Thymus (tissue), 11 donors: ENCODE data around the gene LEMD1. TPM values are rescaled to one million over a fixed set of nuclear protein-coding genes. Genes with fewer than 3 reads are reported as not detected.

ENCODE experiments used
- DNase-seq, 9 donors: peaks; one replicate each; pipeline ENCODE4 v3.0.0-alpha.2; 2013; ENCODE audit warnings: low spot score in 9 of 9, low read depth in 6 of 9, missing footprints in 1 of 9
- H3K27ac ChIP-seq, 2 donors: one replicate each; pipeline ENCODE4 v1.5.1; 2013; ENCODE audit warnings: control low read depth in 1 of 2, low read depth in 1 of 2, low read length in 1 of 2, mild to moderate bottlenecking in 1 of 2, moderate library complexity in 1 of 2
- H3K27me3 ChIP-seq, 2 donors: one replicate each; pipeline ENCODE4 v1.5.1; 2013; ENCODE audit warnings: low read length in 1 of 2; ENCODE audit not compliant: control insufficient read depth in 2 of 2, insufficient read depth in 1 of 2
- H3K36me3 ChIP-seq, 2 donors: one replicate each; pipeline ENCODE4 v1.5.1; 2013; ENCODE audit warnings: low read length in 1 of 2, mild to moderate bottlenecking in 1 of 2, moderate library complexity in 1 of 2; ENCODE audit not compliant: control insufficient read depth in 2 of 2, insufficient read depth in 2 of 2
- H3K4me1 ChIP-seq, 2 donors: one replicate each; pipeline ENCODE4 v1.5.1; 2013; ENCODE audit warnings: low read length in 2 of 2; ENCODE audit not compliant: control insufficient read depth in 2 of 2, insufficient read depth in 2 of 2
- H3K4me3 ChIP-seq, 2 donors: one replicate each; pipeline ENCODE4 v1.5.1; 2013; ENCODE audit warnings: low read length in 2 of 2, control low read depth in 1 of 2, mild to moderate bottlenecking in 1 of 2
- H3K9me3 ChIP-seq, 2 donors: one replicate each; pipeline ENCODE4 v1.5.1; 2013; ENCODE audit warnings: low read length in 1 of 2, mild to moderate bottlenecking in 1 of 2; ENCODE audit not compliant: control insufficient read depth in 2 of 2, insufficient read depth in 1 of 2
- WGBS: extraction: QIAGEN DNeasy Blood & Tissue Kit; methylation state at CpG from one replicate; pipeline ENCODE4 v1.1.7; 2013; 5-methylcytosine and 5-hydroxymethylcytosine counted together
- polyA plus RNA-seq: library from polyadenylated mRNA; stranded (reverse); fragments of 200-250 nt; gene quantifications from one replicate; pipeline ENCODE4 v1.2.3, GENCODE V29; 2013
- total RNA-seq: library from RNA; stranded (reverse); fragments of 120-200 nt; gene quantifications from one replicate; pipeline ENCODE4 v1.2.4, GENCODE V29; 2013
- donor health status: healthy.

LEMD1 gene
- total and polyA plus RNA-seq, 2 donors = 0.24 to 0.66 TPM

DNA sequence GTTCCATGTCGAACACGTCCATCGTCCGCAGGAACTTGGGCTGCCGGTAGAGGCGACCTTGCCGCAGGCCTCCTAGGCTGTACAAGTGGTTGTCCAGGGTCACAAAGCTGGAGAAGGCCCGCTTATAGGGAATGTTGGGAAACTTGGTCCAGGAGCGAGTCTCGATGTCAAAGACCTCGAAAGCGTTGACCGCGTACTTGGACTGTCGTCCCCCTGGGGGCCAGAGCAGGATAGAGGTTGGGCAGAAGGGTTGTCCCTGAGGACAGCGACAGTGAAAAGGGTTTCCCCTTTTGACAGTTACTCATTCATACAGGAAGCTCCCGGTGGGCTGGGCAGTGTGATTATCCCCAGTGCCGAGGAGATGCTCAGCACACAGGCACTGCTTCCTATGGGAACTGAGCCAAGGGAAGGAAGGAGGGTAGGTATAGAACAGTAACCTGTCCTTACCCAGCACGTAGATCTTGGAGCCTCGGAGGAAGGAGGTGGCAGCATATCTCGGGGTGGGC is 82.6 kb downstream of the LEMD1 start:
- Histone ChIP-seq H3K4me1 (peaks cover 0 to 3% of the 10 kb centered on the region in 2 donors), H3K27me3 (peaks cover 22 to 80% of the 10 kb centered on the region in 2 donors), H3K4me3 (no peak overlapping the region), H3K36me3 (no peaks in the 10 kb centered on the region), H3K9me3 (peaks cover 0 to 3% of the 10 kb centered on the region in 2 donors), H3K27ac (no peak overlapping the region)
- DNase-seq = no peak
- WGBS = 95% methylated on average over 21 of the region's 21 CpGs

DNA sequence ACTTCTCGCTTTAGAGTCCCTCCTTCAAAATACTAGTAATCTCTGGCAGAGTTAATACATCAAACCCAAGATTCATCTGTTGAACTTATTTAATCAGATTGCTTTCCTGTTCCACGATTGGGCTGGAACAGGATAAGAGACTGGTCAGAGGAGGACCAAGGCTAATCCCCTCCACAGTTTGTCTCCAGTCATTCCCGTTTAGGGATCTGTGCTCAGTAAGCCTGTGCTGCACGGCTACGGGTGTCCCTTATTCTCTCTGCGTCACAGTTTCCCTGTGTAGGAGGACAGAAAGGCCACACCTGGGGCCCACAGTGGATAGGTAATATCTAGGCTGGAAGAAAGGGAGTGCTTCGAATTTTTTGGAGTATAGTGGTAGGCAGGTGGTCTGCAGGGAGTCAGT is 83.8 kb downstream of the LEMD1 start:
- no peak overlapping the region for H3K27ac ChIP-seq
- DNase-seq = no peak
- H3K9me3 ChIP-seq = no peaks in the 10 kb centered on the region
- H3K27me3 ChIP-seq = peaks cover 12 to 68% of the 10 kb centered on the region in 2 donors
- no peaks in the 10 kb centered on the region for H3K4me1 ChIP-seq
- 92% methylated on average over 7 of the region's 7 CpGs for WGBS
- no peaks in the 10 kb centered on the region for H3K36me3 ChIP-seq
- no peak overlapping the region for H3K4me3 ChIP-seq

- no peaks in the 10 kb centered on the region for H3K36me3 ChIP-seq
- WGBS = 94% methylated on average over 7 of the region's 7 CpGs
These were observed 84.4 kb downstream of the LEMD1 start for GRCh38 chr1:205337481-205337880.

GRCh38 chr1:205335692-205336091 is 86.2 kb downstream of the LEMD1 start:
- DNase-seq = peak in 7 of 9 donors; percentile 60 to 86 (median 71)
- H3K4me1 ChIP-seq = no peaks in the 10 kb centered on the region

More at GRCh38 chr1:205337481-205337880, 84.4 kb downstream of the LEMD1 start:
- Histone ChIP-seq H3K27ac (no peak overlapping the region), H3K4me3 (no peak overlapping the region), H3K4me1 (no peaks in the 10 kb centered on the region), H3K9me3 (no peaks in the 10 kb centered on the region), H3K27me3 (peaks cover 7 to 67% of the 10 kb centered on the region in 2 donors)
- DNase-seq = no peak

DNA sequence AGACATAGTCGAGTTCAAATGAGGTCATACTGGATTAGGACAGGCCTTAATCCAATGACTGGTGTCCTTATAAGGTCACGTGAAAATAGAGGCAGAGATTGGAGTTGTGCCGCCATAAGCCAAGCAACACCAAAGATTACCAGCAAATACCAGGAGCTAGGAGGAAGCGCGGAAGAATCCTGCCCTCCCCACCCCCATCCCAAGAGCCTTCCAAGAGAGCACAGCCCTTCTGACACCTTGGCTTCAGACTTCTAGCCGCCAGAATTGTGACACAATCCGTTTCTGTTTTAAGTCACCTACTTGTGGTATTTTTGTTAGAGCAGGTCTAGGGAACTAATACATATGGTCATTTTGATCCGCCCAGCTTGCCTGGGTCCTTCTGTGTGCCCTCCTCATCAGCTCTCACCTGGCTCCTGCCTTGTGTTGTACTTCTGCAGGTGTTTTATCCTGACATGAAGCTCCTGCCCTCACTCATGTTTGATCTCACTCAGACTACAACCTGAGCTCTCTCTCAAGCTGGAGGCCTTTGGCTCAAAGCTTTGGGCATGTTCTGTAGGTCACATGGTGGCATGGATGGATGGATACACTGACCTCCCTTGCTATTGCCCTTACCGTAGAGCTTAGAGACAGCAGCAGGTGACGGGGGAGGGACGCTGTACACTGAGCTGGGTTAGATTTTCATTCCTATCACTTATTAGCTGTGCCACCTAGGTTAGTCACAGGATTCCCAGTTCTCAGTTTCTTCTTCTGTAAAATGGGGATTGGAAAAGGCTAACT is 89.7 kb downstream of the LEMD1 start:
- Histone ChIP-seq H3K4me1 (no peaks in the 10 kb centered on the region), H3K27ac (no peak overlapping the region), H3K27me3 (peaks cover 3 to 74% of the 10 kb centered on the region in 2 donors), H3K36me3 (no peaks in the 10 kb centered on the region), H3K9me3 (no peaks in the 10 kb centered on the region), H3K4me3 (no peak overlapping the region)
- 95% methylated on average over 11 of the region's 11 CpGs for WGBS
- no peak for DNase-seq

More at GRCh38 chr1:205335692-205336091, 86.2 kb downstream of the LEMD1 start:
- H3K4me3 ChIP-seq = no peak overlapping the region
- H3K36me3 ChIP-seq = no peaks in the 10 kb centered on the region
- 6% methylated on average over 4 of the region's 4 CpGs for WGBS
- H3K27me3 ChIP-seq = peaks cover 0 to 65% of the 10 kb centered on the region in 2 donors
- no peaks in the 10 kb centered on the region for H3K9me3 ChIP-seq
- H3K27ac ChIP-seq = no peak overlapping the region

Other genes with a start within 250 kb of the LEMD1 start
- 5.4 TPM for gene DSTYK, start 210.4 kb downstream of the LEMD1 start, total RNA-seq
- 6.3 TPM for gene DSTYK, start 210.4 kb downstream of the LEMD1 start, polyA plus RNA-seq
- 5.1 TPM for gene TMCC2, start 194.1 kb downstream of the LEMD1 start, total RNA-seq
- gene TMCC2, start 194.1 kb downstream of the LEMD1 start, polyA plus RNA-seq = 3.7 TPM
- 2.1 TPM for gene NUAK2, start 100.3 kb downstream of the LEMD1 start, total RNA-seq
- 4.0 TPM for gene NUAK2, start 100.3 kb downstream of the LEMD1 start, polyA plus RNA-seq
- 0.19 TPM for gene KLHDC8A, start 65.1 kb downstream of the LEMD1 start, total RNA-seq
- 0.50 TPM for gene KLHDC8A, start 65.1 kb downstream of the LEMD1 start, polyA plus RNA-seq
- gene BLACAT1, start 34.0 kb upstream of the LEMD1 start, total RNA-seq = 0.05 TPM
- 0.14 TPM for gene BLACAT1, start 34.0 kb upstream of the LEMD1 start, polyA plus RNA-seq
- gene CDK18, start 82.6 kb upstream of the LEMD1 start, total RNA-seq = 1.8 TPM
- gene CDK18, start 82.6 kb upstream of the LEMD1 start, polyA plus RNA-seq = 5.4 TPM
- 20.2 TPM for gene ELK4, start 210.0 kb upstream of the LEMD1 start, total RNA-seq
- 14.3 TPM for gene ELK4, start 210.0 kb upstream of the LEMD1 start, polyA plus RNA-seq